Activated CD4-positive, alpha-beta T cell treated with anti-CD3 and anti-CD28 coated beads, Interleukin-2, amount 50 U/mL, for 1 hour (primary cell): Measurements from ENCODE around the gene POLR1C.
"Not testable (repeated sequence)": the region's sequence is repeated elsewhere in the genome, so short reads cannot be mapped to it uniquely, and the experiment has no call there.

Experiments used
- DNase-seq: peaks from one replicate; pipeline ENCODE4 v3.0.0-alpha.2; 2020

The POLR1C gene, protein sequence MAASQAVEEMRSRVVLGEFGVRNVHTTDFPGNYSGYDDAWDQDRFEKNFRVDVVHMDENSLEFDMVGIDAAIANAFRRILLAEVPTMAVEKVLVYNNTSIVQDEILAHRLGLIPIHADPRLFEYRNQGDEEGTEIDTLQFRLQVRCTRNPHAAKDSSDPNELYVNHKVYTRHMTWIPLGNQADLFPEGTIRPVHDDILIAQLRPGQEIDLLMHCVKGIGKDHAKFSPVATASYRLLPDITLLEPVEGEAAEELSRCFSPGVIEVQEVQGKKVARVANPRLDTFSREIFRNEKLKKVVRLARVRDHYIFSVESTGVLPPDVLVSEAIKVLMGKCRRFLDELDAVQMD

GRCh38 chr6:43516697-43517504, at the start of gene POLR1C, which contains the start of gene YIPF3:
TSS of gene POLR1C (plus strand) at chr6:43517089. CDS start at chr6:43517110, 21 bp downstream.
TSS of gene YIPF3 (minus strand) at chr6:43516926. CDS start at chr6:43516807, 119 bp downstream.
- peak; percentile 95 for DNase-seq

DNA sequence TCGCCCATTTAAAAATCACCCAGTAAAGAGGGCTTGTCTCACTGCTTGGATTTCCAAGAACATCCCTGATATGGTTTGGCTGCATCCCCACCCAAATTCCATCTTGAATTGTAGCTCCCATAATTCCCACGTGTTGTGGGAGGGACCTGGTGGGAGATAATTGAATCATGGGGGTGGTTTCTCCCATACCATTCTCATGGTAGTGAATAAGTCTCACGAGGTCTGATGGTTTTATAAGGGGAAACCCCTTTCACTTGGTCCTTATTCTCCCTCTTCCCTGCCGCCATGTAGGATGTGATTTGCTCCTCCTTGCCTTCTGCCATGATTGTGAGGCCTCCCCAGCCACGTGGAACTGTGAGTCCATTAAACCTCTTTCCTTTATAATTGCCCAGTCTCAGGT, 49.6 kb upstream of the POLR1C start:
- not testable (repeated sequence) for DNase-seq

GRCh38 chr6:43467752-43468151, 49.1 kb upstream of the POLR1C start:
- no peak for DNase-seq

DNA sequence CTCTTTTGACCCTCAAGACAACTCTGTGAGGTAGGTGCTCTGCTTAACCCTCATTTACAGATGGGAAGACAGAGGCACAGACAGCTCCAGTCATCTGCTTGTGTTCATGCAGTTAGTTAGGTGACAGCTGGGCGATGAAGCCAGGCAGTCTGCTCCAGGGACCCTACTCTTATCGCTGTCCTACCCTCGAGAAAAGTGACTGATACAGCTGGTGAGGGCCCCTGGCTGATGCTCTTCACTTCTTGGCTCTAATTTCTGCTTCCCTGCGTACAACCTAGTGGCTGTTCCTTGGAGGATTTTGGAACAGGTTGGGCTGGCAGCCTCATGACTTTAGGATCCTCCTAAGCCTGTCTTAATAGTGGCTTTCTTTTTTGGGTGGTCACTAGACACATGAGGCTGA, 48.6 kb upstream of the POLR1C start:
- DNase-seq = no peak

DNA sequence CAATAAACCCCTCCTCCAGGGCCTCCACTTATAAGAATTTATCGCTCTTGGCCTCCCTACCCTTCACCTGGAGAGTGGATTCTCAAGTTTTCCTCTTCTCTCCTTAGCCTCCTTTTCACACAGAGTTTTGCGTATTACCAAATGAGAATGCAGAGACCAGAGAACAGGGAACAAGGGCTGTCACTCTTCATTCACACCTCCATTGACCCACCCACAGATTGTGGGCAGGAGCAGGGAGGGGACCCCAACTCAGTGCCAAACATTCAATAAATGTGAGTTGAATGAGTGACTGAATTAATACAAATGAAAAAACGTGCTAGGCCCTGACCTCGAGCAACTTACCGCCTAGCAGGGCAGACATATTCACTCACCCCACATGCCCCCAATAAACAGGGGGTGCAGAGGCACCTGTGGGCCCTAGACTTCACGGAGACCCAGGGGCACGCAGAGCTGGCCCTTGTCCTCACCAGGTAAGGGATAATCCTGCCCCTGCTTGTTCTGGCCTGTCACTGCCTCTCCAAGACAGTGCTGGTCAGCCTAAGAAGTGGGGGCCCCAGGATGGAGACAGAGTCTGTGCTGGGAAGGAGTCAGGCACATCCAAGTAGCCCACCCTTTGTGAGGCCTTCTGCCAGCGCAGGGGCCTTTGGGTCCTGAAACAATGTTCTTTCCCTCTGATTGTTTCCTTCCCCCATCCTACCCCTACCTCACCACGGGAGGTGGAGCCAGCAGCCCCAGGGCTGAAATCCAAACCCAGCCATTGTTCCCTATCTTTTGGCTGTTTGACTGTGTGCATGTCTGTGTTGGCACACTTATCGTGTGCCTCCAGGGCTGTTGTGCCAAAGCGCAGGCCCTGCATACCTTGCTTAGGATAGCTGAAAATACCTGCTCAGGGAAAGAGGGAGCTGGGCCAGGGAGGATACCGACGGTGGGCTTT, 47.9 kb upstream of the POLR1C start:
- no peak for DNase-seq

- DNase-seq = no peak
Observed at GRCh38 chr6:43469947-43470346, 46.9 kb upstream of the POLR1C start.

- DNase-seq = no peak
Observed at GRCh38 chr6:43471399-43471798, 45.5 kb upstream of the POLR1C start.

DNA sequence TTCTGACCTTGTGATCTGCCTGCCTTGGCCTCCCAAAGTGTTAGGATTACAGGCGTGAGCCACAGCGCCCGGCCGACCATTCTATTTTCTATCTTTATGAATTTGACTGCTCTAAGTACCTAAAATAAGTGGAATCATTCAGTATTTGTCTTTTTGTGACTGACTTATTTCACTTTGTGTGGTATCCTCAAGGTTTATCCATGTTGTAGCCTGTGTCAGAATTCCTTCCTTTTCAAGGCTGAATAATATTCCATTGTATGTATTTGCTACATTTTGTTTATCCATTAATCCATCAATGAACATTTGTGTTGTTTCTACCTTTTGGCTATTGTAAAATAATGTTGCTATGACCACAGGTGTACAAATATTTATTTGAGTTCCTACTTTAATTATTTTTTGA, 44.4 kb upstream of the POLR1C start:
- DNase-seq = no peak

DNA sequence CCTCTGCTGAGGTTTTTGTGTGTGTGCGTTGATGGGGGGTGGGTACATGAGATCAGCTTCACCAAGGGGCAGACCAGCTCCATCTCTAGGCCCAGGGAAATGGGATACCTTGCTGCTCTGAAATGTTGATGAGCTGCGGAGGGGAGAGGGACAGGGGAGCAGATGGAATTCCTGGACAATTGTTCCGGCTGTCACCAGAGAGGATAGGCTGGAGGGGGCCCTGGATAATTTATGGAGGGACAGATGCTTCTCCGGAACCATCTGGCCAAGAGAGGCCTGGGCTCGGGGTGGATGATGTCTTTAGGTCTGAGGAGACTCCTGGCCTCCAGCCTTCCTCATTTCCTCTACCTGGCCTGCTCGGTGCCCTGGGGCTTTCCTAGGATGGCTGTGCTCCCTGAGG, 41.4 kb upstream of the POLR1C start:
- no peak for DNase-seq

GRCh38 chr6:43476746-43477145, 40.1 kb upstream of the POLR1C start:
- DNase-seq = no peak

DNA sequence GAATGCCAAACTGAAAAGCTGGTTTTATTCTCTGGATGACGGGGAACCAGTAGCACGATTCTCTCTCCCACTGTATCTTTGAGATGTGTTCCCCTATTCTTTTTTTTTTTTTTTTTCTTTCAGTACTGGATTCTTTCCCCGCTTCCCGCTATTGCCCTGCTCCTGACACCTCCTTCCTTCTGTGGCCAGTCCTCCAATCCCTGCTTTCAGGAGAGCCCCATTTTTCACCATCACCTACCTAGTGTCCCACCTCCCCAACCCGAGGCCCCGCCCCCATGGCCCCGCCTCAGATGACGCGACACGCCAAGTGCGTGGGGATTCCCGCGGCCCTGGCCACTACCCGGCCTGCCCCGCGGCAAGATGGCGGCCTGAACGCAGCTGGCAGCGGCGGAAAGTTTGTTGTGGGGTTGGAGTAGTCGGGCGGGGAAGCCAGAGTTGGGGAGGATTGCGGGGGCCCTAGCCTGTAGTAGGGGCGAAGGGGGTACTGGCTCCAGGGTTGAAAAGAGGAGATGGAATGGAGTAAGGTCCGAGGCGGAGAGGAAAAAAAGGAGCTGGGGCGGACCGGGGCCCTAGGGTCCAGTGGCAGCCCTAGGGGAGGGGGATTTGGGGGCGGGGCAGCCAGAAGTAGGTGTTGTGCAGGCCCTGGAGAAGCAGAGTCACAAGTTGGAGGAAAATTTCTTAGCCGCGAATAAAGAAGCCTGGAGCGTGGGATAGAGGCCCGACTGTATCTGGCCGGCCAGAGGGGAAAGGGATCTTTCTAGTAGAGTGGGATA, 39.5 kb upstream of the POLR1C start, which contains the start of gene TJAP1:
TSS of gene TJAP1 (plus strand) at position 336 of the 773 bp plus-strand sequence. CDS start 21,432 bp downstream, outside the sequence.
- DNase-seq = peak; percentile 98

DNA sequence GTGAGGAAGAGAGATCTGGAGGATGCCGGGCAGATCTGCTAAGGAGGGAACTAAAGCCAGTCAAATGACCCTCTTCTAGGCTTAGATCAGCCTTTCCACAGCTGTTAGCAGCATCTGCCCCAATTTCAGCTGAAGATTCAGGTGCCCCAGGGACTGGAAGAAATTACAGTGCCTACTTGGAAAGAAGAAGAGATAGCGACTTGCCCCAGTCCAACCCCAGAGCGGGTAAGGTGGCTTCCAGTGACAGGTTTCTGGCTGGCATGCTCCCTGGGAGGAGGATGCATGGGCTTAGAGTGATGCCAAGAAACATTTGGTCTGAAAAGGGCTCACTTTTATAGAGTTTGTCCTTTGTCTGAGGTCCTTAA, 38.9 kb upstream of the POLR1C start:
- no peak for DNase-seq

GRCh38 chr6:43481075-43481474, 35.8 kb upstream of the POLR1C start:
- DNase-seq = no peak

GRCh38 chr6:43481591-43482236, 35.2 kb upstream of the POLR1C start:
- DNase-seq = no peak

DNA sequence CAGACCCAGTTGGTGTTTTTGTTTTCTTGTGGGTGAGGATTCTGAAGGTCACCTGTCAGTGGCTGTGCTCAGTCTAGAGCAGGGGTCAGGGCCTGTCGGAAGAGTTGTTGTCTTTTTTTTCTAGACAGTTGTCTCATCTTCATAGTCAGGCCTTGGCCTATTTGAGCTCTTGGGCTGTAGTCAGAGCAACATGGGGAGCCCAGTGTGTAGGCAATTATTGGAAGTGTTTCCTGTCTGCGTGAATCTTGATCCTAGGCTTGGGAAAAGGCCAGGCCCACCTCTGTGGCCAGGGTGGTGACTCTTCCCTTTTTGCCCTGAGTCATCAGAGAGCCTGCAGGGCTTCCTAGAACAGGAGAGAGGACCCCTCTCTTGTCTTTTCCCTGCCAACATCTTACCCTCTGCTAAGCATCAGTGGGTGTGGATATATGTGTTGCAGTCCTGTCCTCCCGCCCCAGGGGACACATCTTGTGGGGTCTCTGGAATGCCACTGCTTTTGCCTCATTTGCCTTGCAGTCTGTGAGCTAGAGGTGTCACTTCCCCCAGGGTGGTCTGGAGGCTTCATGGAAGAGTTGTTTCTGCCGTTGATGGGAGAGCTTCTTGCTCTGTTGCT, 28.1 kb upstream of the POLR1C start:
- no peak for DNase-seq

DNA sequence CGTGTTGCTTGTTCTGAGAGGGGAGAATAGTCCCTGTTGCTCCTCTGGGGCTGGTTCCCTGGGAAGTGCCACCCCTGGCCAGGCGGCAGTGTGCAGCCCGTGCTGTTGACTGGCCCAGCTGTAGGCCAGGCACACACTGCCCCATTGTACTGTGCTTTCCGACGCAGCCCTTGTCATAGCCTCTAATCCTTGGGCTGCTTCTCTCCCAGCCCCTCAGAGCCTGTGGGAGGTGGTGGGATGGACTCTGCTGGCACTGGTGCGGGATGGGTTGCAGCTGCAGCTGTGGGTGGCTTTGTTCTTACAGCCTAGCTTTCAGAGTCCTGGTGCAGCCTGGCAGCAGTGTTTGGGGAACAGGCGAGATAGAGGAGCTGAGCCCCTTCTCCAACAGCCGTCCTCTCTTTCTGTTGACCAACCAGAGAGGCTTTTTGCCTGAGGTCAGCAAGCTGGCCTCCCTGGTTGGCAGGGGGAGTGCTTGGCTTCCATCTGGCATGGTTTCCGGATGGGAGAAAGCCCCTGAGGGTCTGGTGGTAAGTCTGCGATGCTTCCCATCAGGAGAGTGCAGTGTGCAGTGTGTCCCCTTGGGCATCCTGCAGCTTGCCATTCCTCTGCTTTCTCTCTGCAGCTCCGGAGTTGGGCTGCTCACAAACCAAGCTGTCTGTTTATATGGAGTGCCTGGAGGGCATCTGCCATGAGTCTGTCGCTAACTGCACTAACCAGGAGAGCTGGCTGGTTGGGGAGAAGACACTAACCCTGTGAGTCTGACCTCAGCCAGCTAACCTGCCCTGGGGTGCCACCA, 27.4 kb upstream of the POLR1C start:
- no peak for DNase-seq

GRCh38 chr6:43490523-43490939, 26.4 kb upstream of the POLR1C start:
- DNase-seq = no peak

- no peak for DNase-seq
Observed at GRCh38 chr6:43491750-43492661, 24.9 kb upstream of the POLR1C start.

DNA sequence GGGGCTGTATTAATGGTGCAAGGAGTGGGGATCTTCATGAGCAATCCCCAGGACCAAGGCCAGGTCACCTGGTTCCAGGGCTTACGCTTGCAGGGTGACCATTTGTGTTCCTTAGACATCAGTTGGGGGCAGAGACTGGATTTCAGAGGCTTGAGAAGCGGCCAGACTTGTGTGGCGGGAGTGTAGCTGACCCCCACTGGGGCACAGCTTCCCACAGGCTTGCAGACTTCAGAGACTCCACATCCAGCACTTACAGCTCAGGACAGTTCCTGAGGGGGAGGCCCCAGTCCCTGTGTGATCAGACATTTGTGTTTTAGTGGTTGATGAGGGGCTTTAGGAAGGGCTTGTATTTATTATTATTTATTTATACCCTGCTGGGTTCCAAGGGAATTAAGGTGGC, 24.2 kb upstream of the POLR1C start:
- DNase-seq = no peak
